Femur (tissue), 1 donor: ENCODE results near the gene BACH2.
"Not testable (repeated sequence)": the region's sequence is repeated elsewhere in the genome, so short reads cannot be mapped to it uniquely, and the experiment has no call there.

Source experiments
- DNase-seq: peaks from one replicate; pipeline ENCODE4 v3.0.0-alpha.2; 2017

Gene BACH2

DNA sequence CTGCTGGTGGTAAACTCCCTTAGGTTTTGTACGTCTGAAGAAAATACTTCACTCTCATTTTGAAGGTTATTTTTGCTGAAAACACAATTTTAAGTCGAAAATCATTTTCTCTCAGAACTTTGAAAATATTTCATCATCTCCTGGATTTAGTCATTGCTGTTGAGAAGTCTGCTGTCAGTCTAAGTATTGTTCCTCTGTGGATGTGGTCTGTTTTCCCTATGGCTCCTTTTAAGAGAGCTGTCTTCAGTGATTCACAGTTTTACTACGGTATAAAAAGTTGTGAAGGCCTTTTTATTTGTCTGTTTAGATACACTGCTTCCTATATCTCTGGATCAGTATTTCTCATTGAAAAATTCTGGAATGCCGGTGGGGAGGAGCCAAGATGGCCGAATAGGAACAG is 243.0 kb downstream of the BACH2 start:
- no peak for DNase-seq

DNA sequence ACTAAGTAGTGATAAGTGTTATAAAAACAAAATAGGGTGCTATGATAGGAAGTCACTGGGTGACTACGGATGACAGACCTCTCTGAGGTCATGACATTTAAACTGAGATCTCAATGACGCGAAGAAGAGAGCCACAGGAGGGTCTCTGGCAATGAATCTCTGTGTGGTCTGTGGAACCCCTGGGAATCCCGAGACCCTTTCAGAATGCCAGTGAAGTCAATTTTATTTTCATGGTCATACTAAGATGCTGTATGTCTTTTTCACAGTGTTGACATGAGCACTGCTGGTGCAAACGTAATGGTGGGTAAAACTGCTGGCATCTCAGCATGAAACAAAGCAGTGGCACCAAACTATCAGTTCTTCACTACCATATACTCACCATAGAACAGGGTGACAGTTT is 247.3 kb downstream of the BACH2 start:
- DNase-seq: no peak

DNA sequence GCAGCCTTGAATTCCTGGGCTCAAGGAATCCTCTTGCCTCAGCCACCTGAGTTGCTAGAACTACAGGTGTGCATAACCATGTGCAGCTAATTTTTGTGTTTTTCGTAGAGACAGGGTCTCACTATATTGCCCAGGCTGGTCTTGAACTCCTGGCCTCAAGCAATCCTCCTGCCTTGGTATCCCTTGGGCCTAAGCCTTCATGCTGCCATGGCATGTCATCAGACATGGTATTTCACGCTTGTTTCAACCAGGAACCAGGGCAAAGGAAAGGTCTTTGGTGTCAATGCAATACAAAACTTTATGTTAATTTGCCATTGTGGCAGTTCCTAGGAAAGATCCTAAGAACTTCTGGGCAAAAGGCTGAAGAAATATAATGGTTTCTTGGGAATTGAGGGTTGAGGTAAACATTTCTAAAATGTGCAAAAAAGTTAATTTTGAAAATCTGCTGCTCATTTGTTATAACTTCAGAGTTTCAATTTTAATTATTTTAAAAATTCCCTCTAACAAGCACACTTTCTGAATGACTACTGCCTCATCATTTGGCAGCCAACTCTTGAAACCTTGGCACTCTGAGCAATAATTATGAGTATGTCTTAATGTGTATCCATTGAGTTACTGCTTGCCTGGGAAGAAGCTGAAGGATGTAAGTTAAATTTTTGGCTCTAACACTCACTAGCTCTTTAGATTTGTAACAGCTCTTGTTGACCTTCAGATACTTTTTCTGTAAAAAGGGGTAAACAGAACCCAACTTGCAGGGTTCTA is 248.3 kb downstream of the BACH2 start:
- no peak for DNase-seq

DNA sequence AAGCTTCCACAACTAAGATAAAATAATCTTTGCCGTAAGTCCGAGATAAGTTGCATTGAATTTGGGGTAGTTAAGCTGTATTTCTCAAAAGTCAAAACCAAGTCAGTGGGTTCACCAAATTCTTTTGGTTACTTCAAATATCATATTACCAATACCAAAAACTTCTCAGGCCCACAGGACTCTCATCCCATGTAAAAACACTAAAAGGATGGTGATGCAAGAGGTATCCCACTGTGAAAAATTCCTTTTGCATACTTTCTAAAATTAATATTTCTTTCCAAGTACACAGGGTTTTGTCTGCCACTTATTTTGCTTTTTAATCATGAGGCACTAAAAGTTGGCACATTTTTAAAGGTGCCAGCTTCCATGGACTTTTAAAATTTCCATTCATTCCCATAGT is 251.1 kb downstream of the BACH2 start:
- no peak for DNase-seq

DNA sequence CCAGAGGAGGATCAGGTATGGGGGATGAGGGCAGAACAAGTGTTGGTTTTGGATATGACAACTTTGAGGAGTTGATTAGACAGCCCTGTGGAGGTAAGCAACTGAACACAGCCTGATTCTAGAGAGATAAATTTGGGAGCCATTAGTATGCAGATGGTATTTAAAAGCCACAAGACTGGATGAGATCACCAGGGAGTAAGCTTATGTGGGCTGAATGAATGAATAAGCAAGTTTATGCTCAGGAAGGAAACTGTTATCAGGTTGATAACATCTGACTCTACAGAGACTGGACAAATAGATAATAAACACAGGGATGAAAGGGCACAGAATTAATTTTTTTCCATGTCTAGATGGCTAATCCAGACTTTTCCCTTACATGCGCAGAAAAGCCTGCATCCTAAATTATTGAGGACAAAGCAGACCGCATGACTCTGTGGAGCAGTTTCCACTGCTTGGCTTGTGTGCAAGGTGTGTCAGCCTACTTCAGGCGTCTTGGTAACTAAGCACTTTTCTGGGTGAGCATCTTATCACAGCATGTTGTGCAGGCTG is 251.7 kb downstream of the BACH2 start:
- DNase-seq: no peak

DNA sequence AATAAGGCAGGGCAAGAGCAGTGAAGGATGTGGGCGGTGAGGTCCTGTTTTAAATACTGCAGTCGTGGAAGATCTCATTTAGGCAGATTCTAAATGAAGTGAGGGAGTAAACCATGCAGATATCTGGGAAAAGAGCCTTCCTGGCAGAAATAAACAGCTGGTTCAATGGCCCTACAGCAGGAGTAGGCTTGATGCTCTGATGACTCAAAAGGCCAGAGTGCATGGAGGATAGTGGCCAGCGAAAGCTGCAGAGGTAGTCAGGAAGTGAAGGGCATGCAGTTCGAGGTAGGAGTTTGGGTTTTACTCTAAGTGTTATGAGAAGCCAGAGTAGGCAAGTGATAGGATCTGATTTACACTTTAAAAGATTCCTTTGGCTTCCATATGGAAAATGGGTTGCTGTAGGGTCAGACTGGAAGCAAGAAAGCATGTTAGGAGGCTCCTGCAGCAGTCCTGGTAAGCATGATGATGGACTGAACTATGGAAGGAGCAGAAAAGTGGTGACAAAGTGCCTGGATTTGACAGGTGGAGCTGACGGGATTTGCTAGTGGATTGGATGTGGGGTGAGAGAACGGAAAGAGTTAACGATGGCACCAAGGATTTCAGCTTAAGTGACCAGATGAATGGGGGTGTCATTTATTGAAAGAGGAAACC is 252.3 kb downstream of the BACH2 start:
- no peak for DNase-seq

DNA sequence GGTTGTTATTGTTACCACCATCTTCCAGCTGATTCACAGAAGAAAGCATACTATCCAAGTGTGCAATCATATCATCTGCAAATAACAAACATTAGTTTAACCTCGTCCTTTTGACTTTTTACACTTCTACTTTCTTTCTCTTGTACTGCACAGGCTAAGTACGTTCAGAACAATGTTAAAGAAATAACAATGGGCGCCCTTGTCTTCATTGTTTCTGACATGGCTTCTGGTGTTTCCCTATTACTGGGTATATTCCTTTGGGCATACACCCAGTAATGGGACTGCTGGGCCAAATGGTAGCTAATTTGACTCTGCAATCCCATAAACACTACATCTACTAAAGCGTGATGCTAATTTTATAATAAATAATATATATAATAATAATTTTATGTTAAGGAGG is 255.7 kb downstream of the BACH2 start:
- no peak for DNase-seq

DNA sequence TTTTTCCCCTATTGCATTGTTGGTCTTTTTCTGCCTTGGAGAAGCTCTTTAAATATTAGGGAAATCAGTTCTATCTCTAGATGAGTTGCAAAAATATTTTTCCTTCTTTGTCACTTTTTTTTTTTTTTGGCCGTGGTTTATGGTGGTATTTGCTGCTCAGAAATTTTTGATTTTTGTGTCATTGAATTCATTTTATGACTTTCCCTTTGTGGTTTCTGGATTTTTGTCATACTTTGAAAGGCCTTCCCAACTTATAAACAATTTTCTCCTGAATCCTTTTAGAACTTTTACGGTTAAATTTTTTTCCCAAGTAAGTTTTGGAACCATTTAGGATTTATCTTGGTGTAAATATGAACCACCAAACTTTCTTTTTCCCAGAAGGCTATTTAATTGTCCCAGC is 256.7 kb downstream of the BACH2 start:
- no peak for DNase-seq

DNA sequence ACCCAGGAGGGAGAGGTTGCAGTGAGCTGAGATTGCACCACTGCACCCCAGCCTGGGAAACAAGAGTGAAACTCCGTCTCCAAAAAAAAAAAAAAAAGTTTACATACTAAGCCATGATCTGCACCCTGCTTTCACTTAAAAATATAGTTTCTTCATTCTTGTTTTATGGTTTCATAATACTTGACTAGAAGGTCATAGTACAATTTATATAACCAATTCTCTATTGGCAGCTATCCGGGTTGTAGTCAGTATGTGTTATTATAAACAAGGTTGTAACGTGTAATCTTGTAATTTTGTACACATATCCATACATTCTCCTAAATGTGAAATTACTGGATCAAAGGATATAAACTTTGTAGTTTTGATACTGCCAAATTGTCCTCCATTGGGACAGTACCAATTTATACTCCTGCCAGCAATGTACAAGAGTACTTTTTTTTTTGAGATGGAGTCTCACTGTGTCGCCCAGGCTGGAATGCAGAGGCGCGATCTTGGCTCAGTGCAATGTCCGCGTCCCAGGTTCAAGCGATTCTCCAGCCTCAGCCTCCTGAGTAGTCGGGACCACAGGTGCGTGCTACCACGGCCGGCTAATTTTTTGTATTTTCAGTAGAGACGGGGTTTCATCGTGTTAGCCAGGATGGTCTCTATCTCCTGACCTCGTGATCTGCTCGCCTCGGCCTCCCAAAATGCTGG is 257.5 kb downstream of the BACH2 start:
- no peak for DNase-seq

DNA sequence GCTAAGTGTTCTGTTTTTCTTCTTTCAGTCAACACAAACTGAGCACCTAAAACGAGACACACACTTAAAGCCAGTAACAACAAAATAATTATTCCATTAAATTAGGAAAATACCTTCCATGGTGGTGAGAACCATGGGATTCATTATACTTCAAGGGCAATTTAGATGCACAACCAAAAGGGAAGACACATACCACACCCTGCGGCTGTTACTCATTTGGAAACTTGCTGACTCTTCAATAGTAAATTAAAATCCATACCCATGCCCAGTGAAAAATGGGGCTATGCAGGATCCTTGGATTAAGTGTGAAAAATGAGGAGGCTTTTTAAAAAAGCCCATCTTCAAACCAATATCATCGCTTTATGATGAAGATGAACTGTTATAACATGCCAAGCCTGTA is 259.7 kb downstream of the BACH2 start:
- no peak for DNase-seq

DNA sequence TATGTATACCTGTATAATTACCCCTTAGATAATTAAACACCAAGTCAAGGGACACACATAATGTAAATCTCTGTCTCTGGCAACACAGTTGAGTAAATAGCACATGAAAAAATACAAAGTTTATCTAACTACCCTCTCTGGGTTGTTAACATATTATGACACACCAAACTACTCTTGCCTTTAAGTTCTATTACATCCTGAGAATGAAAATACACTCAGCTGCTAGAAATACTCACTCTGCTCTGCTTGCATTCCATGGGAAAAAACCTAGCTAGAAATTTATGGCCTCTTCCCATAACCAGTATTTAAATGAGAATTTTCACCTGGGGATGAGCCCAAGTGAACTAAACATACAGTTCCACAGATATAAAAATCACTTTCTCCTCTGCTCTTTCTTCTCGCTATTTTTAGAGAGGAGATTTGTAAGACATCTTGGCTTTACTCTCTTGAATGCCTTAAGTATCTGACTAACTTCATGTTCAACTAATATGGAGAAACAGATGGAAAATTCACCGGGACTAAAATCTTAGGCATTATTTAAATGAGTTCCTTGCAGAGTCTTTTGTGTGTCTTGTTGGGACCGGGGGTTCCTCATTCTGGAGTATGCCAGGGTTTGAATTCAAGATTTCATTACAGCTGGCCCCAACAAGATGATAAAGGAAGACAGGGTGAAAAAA is 261.5 kb downstream of the BACH2 start:
- DNase-seq: no peak

DNA sequence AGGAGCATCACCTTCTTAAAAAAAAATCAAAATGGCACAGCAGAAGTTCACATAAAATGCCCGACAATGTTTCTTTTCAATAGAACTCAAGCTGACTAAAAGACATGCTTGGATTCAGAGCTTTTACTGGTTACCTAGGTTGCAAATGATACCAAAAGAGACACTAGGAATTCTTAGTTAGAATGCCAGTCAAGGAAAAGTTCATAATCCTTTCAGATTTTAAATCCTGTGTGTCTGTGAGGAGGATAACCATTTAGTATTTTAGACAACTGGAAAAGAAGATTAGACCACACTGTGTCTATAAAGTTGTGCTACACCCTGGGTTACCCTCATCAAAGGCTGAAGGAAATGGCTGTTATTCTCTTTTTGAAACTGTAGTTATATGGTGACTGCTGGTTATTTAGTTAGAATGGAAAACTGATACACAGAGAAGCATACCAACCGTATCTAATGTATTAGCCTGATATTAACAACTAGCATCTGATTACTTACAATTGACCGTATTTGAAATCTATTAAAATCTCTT is 262.8 kb downstream of the BACH2 start:
- no peak for DNase-seq

DNA sequence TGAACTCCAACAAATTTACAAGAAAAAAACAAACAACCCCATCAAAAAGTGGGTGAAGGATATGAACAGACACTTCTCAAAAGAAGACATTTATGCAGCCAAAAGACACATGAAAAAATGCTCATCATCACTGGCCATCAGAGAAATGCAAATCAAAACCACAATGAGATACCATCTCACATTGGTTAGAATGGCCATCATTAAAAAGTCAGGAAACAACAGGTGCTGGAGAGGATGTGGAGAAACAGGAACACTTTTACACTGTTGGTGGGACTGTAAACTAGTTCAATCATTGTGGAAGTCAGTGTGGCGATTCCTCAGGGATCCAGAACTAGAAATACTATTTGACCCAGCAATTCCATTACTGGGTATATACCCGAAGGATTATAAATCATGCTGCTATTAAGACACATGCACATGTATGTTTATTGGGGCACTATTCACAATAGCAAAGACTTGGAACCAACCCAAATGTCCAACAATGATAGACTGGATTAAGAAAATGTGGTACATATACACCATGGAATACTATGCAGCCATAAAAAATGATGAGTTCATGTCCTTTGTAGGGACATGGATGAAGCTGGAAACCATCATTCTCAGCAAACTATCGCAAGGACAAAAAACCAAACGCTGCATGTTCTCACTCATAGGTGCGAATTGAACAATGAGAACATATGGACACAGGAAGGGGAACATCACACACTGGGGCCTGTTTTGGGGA is 264.0 kb downstream of the BACH2 start:
- not testable (repeated sequence) for DNase-seq

DNA sequence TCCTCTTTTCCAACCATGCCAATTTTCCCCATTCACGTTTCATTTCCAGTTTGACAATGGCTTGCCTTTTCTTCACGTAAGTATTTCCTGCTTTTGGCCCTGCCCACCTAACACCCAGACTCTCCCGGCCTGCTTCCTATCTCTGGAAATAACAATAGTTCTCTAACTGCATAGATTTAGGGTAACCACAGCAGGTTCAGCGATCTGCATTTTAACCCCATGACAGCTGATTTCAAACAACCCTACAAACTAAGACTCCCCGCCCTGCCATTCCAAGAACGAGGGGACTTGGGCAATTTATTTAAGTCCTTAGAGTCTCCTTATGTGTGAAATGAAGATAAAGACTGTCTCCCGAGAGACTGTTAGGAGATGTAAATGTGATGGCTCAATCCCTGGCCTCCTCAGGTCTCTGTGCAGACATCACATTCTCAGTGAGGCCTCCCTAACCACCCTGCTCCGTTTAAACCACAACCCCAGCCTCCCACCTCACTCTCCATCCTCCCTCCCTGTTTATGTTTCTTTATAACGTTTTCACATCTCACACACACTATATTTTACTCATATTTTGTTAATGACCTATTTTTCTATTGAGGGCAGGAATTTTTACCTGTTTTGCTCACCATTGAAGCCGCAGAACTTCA is 267.5 kb downstream of the BACH2 start:
- no peak for DNase-seq

DNA sequence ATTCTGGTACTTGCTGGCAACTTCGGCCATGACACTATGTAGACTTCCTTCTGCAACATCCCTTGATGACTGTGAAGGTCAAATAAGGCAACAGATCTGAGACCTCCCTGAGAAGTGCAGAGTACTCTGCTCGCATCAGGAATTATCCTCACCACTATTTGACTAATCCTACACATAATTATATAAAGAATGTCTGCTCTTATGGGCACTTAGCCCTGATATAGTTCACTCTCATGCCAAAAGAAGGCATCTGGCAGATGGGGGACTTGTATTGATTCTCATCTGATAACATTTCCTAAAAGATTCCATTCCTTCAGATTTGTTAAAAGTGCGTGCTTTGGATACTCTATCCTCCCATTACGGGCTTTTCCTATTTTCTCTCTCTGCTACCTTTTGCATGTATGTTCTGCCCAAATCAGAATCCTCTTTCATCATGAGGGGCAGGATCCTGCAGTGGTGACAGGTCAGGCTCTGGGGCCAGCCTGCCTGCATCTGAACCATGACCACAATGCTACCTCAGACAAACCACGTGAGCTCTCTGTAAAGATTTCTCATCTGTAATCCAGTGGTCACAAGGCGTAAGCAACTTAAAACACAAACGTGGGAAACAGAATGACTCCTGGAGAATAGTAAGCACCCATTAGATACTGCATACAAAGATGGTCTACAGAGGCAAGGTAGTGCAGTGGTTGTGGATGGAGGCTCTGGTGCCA is 268.4 kb downstream of the BACH2 start:
- DNase-seq: no peak

DNA sequence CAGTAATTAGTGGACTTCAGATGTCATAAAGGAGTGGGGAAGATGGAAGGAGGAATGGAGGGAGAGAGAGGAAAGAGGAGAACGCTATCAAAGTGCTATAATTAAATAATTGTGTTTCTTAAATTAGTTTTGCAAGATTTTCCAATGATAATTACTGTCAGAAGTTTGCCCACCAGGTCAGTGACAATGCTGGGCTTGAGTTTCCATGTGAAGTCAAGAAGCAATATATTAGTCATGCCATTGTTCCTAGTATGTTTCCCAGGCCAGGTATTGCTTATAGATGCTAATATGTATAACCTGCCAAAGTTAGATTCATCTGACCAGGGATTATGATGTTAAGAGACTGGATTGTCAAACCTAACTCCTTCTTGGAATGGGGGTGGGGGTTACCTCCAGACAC is 270.4 kb downstream of the BACH2 start:
- DNase-seq: no peak

DNA sequence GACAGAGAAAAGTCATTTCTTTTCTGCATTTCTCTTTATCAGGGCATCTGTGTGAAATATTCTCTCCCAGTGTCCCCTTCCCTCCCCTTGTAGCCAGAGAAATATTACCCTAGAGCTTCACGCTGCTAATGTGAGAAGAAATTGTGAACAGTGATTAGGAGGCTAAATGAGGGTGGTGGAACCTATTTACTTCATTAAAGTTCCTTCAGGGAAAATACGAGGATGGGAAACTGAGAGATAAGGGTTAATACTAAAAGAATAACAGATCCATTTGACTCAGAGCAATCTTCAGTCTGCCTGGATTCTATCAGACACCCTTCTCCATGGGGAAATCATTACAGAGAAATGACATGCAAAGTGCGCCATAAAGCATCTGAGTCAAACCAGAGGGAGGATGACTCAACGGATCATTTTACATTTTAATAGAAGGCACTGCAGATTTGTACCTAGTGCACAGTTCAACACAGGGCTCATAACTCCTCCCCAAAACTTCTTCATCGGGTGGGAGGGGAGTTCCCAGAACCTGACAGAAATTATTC is 271.1 kb downstream of the BACH2 start:
- no peak for DNase-seq

DNA sequence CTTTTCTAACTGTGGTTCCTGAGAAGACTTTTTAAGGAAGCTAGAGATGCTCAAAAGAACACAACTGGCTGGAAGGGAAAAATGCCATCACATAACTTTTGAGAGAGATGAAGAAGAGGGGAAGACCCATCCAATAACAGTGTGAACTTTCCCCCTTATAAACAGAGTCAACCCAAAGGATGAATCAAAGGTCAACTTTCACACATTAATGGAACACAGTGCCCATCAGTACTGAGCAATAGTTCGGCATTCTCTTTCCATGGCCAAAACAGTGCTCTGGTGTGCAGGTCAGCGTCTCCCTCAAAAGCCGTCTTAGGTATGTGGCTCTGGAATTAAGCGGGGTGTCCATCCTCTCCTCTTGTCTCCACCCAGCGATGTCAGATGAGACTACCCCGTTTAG is 272.0 kb downstream of the BACH2 start:
- no peak for DNase-seq

DNA sequence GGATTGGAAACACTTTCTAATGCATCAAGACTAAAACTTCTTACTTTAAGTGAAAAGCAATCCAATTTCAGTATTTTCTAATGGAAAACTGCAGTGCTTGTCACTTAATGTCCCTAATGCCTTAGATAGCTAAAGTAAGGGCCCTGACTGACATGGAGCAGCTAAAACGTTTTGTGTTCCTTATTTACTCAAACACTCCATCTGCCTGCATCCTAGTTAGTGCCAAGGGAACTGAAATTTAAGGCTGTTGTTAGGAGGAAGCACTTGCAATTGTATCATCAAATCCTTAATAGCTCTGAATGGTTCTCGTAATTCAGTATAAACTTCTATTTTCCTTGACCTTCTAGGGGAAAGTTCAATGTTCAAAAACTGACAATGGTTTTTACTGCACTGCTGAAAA is 274.9 kb downstream of the BACH2 start:
- no peak for DNase-seq

DNA sequence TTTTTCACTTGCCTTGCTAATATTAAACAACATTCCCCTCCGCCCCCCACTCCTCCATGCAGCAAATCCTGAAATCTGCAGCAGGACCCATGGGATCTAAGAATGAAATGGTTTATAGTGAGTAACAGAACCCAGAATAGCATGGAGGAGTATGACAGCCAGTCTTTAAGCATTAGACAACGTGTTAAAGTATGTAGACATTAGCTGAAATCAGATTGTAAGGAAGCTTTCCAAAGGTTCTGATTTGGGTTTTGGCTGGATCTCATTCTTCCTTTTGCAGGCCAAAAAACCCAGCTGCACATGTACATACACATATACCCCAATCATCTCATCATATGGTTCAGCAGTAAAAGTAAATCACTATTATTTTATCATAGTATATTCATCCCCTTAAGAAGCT is 275.9 kb downstream of the BACH2 start:
- DNase-seq: no peak

DNA sequence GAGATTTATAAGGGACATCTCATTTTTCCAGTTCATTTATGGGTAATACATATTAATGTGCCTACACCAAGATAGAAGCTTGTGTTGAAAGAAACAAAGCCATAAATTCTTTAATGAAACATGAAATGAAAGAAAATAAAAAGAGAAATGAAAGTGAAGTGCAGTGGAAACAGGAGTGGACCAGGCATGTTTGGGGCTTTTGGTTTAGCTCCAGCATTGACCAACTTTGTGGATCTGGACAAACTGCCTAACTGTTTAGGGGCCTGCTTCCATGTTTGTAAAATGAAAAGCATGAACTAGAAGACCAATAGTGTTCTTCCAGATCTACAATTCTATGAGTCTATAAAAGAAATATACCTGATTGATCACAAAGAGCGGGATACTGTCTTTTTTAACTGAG is 277.4 kb downstream of the BACH2 start:
- no peak for DNase-seq
